Measurements from ENCODE around the gene SLFN12. TPM values are rescaled to one million over a fixed set of nuclear protein-coding genes. Genes with fewer than 3 reads are reported as not detected.

SLFN12 gene
- total RNA-seq, 1 donor, result 19.9 TPM

- no peaks in the 10 kb centered on the region for H3K79me2 ChIP-seq (ENCODE audit: insufficient read depth, low read length)
- H3K27ac ChIP-seq (ENCODE audit: low read depth, low read length), result no peak overlapping the region
- TF ChIP-seq, protein P1, sequence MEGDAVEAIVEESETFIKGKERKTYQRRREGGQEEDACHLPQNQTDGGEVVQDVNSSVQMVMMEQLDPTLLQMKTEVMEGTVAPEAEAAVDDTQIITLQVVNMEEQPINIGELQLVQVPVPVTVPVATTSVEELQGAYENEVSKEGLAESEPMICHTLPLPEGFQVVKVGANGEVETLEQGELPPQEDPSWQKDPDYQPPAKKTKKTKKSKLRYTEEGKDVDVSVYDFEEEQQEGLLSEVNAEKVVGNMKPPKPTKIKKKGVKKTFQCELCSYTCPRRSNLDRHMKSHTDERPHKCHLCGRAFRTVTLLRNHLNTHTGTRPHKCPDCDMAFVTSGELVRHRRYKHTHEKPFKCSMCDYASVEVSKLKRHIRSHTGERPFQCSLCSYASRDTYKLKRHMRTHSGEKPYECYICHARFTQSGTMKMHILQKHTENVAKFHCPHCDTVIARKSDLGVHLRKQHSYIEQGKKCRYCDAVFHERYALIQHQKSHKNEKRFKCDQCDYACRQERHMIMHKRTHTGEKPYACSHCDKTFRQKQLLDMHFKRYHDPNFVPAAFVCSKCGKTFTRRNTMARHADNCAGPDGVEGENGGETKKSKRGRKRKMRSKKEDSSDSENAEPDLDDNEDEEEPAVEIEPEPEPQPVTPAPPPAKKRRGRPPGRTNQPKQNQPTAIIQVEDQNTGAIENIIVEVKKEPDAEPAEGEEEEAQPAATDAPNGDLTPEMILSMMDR (IDR thresholded peaks at IDR 0.05; ENCODE audit: extremely low read depth, low read depth, low read length), result no peak
- no peak for DNase-seq (ENCODE audit: insufficient read length, low spot score, missing footprints)
- H3K36me3 ChIP-seq (ENCODE audit: insufficient read depth, low read length), result no peaks in the 10 kb centered on the region
- no peak overlapping the region for H3K4me3 ChIP-seq (ENCODE audit: insufficient read depth, low read length)
- no peaks in the 10 kb centered on the region for H3K27me3 ChIP-seq (ENCODE audit: insufficient read depth, low read length)
- H3K4me1 ChIP-seq (ENCODE audit: insufficient read depth, low read length), result no peaks in the 10 kb centered on the region
- no peak overlapping the region for H2AFZ ChIP-seq (ENCODE audit: low read length)
- H3K9me3 ChIP-seq (ENCODE audit: low read depth, low read length), result no peaks in the 10 kb centered on the region
- H3K4me2 ChIP-seq (ENCODE audit: insufficient read depth, low read length), result no peak overlapping the region
- H4K20me1 ChIP-seq (ENCODE audit: insufficient read depth, low read length), result no peaks in the 10 kb centered on the region
These were observed 41.6 kb downstream of the SLFN12 start for GRCh38 chr17:35390663-35391062.

- no peak overlapping the region for H3K27ac ChIP-seq (ENCODE audit: low read depth, low read length)
- no peak for DNase-seq (ENCODE audit: insufficient read length, low spot score, missing footprints)
- H3K36me3 ChIP-seq (ENCODE audit: insufficient read depth, low read length), result no peaks in the 10 kb centered on the region
- no peaks in the 10 kb centered on the region for H3K9me3 ChIP-seq (ENCODE audit: low read depth, low read length)
- no peaks in the 10 kb centered on the region for H3K27me3 ChIP-seq (ENCODE audit: insufficient read depth, low read length)
- H2AFZ ChIP-seq (ENCODE audit: low read length), result no peak overlapping the region
- H4K20me1 ChIP-seq (ENCODE audit: insufficient read depth, low read length), result no peaks in the 10 kb centered on the region
- no peak overlapping the region for H3K4me2 ChIP-seq (ENCODE audit: insufficient read depth, low read length)
- H3K4me3 ChIP-seq (ENCODE audit: insufficient read depth, low read length), result no peak overlapping the region
- no peaks in the 10 kb centered on the region for H3K4me1 ChIP-seq (ENCODE audit: insufficient read depth, low read length)
- TF ChIP-seq, protein P1 (IDR thresholded peaks at IDR 0.05; ENCODE audit: extremely low read depth, low read depth, low read length), result no peak
- H3K79me2 ChIP-seq (ENCODE audit: insufficient read depth, low read length), result no peaks in the 10 kb centered on the region
These were observed 42.1 kb downstream of the SLFN12 start for GRCh38 chr17:35390156-35390555.

- H3K36me3 ChIP-seq (ENCODE audit: insufficient read depth, low read length), result no peaks in the 10 kb centered on the region
- H3K4me2 ChIP-seq (ENCODE audit: insufficient read depth, low read length), result no peak overlapping the region
- H3K4me1 ChIP-seq (ENCODE audit: insufficient read depth, low read length), result no peaks in the 10 kb centered on the region
- no peak overlapping the region for H3K27ac ChIP-seq (ENCODE audit: low read depth, low read length)
- H3K27me3 ChIP-seq (ENCODE audit: insufficient read depth, low read length), result no peaks in the 10 kb centered on the region
- no peak overlapping the region for H3K4me3 ChIP-seq (ENCODE audit: insufficient read depth, low read length)
- H3K9me3 ChIP-seq (ENCODE audit: low read depth, low read length), result no peaks in the 10 kb centered on the region
- no peaks in the 10 kb centered on the region for H3K79me2 ChIP-seq (ENCODE audit: insufficient read depth, low read length)
- TF ChIP-seq, protein P1 (IDR thresholded peaks at IDR 0.05; ENCODE audit: extremely low read depth, low read depth, low read length), result no peak
- no peak overlapping the region for H2AFZ ChIP-seq (ENCODE audit: low read length)
- no peak for DNase-seq (ENCODE audit: insufficient read length, low spot score, missing footprints)
- H4K20me1 ChIP-seq (ENCODE audit: insufficient read depth, low read length), result no peaks in the 10 kb centered on the region
These were observed 44.8 kb downstream of the SLFN12 start for GRCh38 chr17:35387496-35387895.

DNA sequence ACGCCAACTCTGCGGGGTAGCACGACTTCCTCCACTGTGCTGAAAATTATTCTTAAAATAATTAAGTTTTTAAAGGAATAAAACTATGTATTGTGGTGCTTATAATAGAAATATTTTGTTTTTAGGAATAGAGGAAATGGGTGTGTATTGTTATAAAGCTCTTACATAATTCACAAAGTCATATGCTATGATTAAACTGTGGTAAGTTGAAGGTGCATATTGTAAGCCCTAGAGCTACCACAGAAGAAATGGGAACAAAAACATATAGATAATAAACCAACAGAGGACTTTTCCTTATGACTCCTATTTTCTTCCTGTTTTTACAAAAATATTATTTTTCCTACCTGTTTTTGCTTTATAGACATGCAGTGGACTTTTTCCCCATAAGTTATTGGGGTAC lies 54.6 kb downstream of the SLFN12 start:
- DNase-seq (ENCODE audit: insufficient read length, low spot score, missing footprints), result no peak
- TF ChIP-seq, protein P1 (IDR thresholded peaks at IDR 0.05; ENCODE audit: extremely low read depth, low read depth, low read length), result no peak
- H3K4me2 ChIP-seq (ENCODE audit: insufficient read depth, low read length), result no peak overlapping the region
- H3K36me3 ChIP-seq (ENCODE audit: insufficient read depth, low read length), result no peaks in the 10 kb centered on the region
- H3K4me1 ChIP-seq (ENCODE audit: insufficient read depth, low read length), result no peaks in the 10 kb centered on the region
- no peak overlapping the region for H3K27ac ChIP-seq (ENCODE audit: low read depth, low read length)
- no peak overlapping the region for H2AFZ ChIP-seq (ENCODE audit: low read length)
- H4K20me1 ChIP-seq (ENCODE audit: insufficient read depth, low read length), result no peaks in the 10 kb centered on the region
- peaks cover 2% of the 10 kb centered on the region for H3K79me2 ChIP-seq (ENCODE audit: insufficient read depth, low read length)
- peaks cover 2% of the 10 kb centered on the region for H3K27me3 ChIP-seq (ENCODE audit: insufficient read depth, low read length)
- H3K9me3 ChIP-seq (ENCODE audit: low read depth, low read length), result no peaks in the 10 kb centered on the region
- H3K4me3 ChIP-seq (ENCODE audit: insufficient read depth, low read length), result no peak overlapping the region
